RCC 7860 (cell line): ENCODE data around the gene GNAT2.

ENCODE experiments used
- DNase-seq: peaks from one replicate; pipeline ENCODE4 v3.0.0-alpha.2; 2015; ENCODE audit warnings: low spot score
- FAIRE-seq: peaks from 2 replicates; lab custom pipeline; 2012; peaks lifted over from hg19 to GRCh38; lab: Jason Lieb, UNC

Gene GNAT2

GRCh38 chr1:109615879-109616278, 3.5 kb downstream of the GNAT2 start:
- no peak for FAIRE-seq
- no peak for DNase-seq

GRCh38 chr1:109613361-109614147, 5.9 kb downstream of the GNAT2 start:
- DNase-seq = no peak
- no peak for FAIRE-seq

GRCh38 chr1:109611308-109611990, 8.0 kb downstream of the GNAT2 start:
- no peak for FAIRE-seq

GRCh38 chr1:109610609-109611307, 8.7 kb downstream of the GNAT2 start:
- DNase-seq (peak; percentile 74), FAIRE-seq (peak; percentile 40)

More at GRCh38 chr1:109611308-109611990, 8.0 kb downstream of the GNAT2 start:
- DNase-seq = no peak

- FAIRE-seq (no peak), DNase-seq (peak; percentile 11)
These were observed 9.5 kb downstream of the GNAT2 start for GRCh38 chr1:109609881-109610280.

GRCh38 chr1:109605381-109605780, 14.0 kb downstream of the GNAT2 start:
- no peak for FAIRE-seq
- DNase-seq = no peak

GRCh38 chr1:109603229-109603628, 16.2 kb downstream of the GNAT2 start:
- FAIRE-seq (no peak), DNase-seq (no peak)

- FAIRE-seq (no peak), DNase-seq (no peak)
These were observed 20.8 kb downstream of the GNAT2 start for GRCh38 chr1:109598655-109599054.

GRCh38 chr1:109598156-109598555, 21.3 kb downstream of the GNAT2 start:
- DNase-seq = no peak
- FAIRE-seq = no peak

- DNase-seq = no peak
- FAIRE-seq = peak; percentile 25
These were observed 23.9 kb downstream of the GNAT2 start for GRCh38 chr1:109595531-109595930.

- DNase-seq (no peak), FAIRE-seq (no peak)
These were observed 26.5 kb downstream of the GNAT2 start for GRCh38 chr1:109592916-109593315.

- no peak for DNase-seq
- FAIRE-seq = no peak
These were observed 29.7 kb downstream of the GNAT2 start for GRCh38 chr1:109589679-109590078.

- no peak for FAIRE-seq
- DNase-seq = no peak
These were observed 30.2 kb downstream of the GNAT2 start for GRCh38 chr1:109589177-109589576.

- no peak for FAIRE-seq
These were observed 33.4 kb downstream of the GNAT2 start for GRCh38 chr1:109586055-109586454.

GRCh38 chr1:109584766-109585165, 34.6 kb downstream of the GNAT2 start:
- no peak for FAIRE-seq

More at GRCh38 chr1:109586055-109586454, 33.4 kb downstream of the GNAT2 start:
- no peak for DNase-seq

GRCh38 chr1:109582021-109582420, 37.4 kb downstream of the GNAT2 start:
- DNase-seq (no peak), FAIRE-seq (no peak)

More at GRCh38 chr1:109584766-109585165, 34.6 kb downstream of the GNAT2 start:
- no peak for DNase-seq

- DNase-seq = no peak
- FAIRE-seq = no peak
These were observed 39.9 kb downstream of the GNAT2 start for GRCh38 chr1:109579491-109579890.

GRCh38 chr1:109578947-109579443, 40.4 kb downstream of the GNAT2 start:
- FAIRE-seq (no peak), DNase-seq (no peak)

GRCh38 chr1:109573785-109574184, 45.6 kb downstream of the GNAT2 start:
- DNase-seq = no peak

GRCh38 chr1:109570414-109570813, 49.0 kb downstream of the GNAT2 start:
- no peak for FAIRE-seq

More at GRCh38 chr1:109573785-109574184, 45.6 kb downstream of the GNAT2 start:
- no peak for FAIRE-seq

GRCh38 chr1:109569323-109569722, 50.1 kb downstream of the GNAT2 start:
- FAIRE-seq (no peak), DNase-seq (no peak)

More at GRCh38 chr1:109570414-109570813, 49.0 kb downstream of the GNAT2 start:
- DNase-seq = no peak
